Neural cell (in vitro differentiated cells): ENCODE measurements around the gene NR1H2.
"Not testable (repeated sequence)": the region's sequence is repeated elsewhere in the genome, so short reads cannot be mapped to it uniquely, and the experiment has no call there.

Experiments used
- CTCF ChIP-seq: fragments of 450-650 bp; IDR thresholded peaks from 2 replicates; pipeline ENCODE4 v1.5.1; 2014; ENCODE audit warnings: antibody characterized with exemption, mild to moderate bottlenecking, moderate library complexity; ENCODE audit not compliant: poor library complexity, severe bottlenecking
- EP300 ChIP-seq: fragments of 450-650 bp; conservative IDR thresholded peaks from 2 replicates; pipeline ENCODE4 v1.6.1; 2014; ENCODE audit warnings: antibody characterized with exemption, mild to moderate bottlenecking, moderate library complexity; ENCODE audit not compliant: poor library complexity, severe bottlenecking
- EZH2 ChIP-seq: fragments of 200-600, 300-800 bp; shearing (Covaris generic), sonication (generic); IDR thresholded peaks from 2 replicates; pipeline ENCODE4 v1.6.1; 2014; ENCODE audit warnings: antibody characterized with exemption, low read length, borderline replicate concordance, mild to moderate bottlenecking; ENCODE audit not compliant: insufficient read depth, poor library complexity, severe bottlenecking
- MXI1 ChIP-seq: fragments of 450-650 bp; conservative IDR thresholded peaks from 2 replicates; pipeline ENCODE4 v1.6.1; 2014; ENCODE audit warnings: antibody characterized with exemption, mild to moderate bottlenecking; ENCODE audit not compliant: poor library complexity, severe bottlenecking
- POLR2AphosphoS5 ChIP-seq: IDR thresholded peaks from 2 replicates; pipeline ENCODE4 v1.6.1; 2012
- RAD21 ChIP-seq: fragments of 450-650 bp; conservative IDR thresholded peaks from 2 replicates; pipeline ENCODE4 v1.6.1; 2014; ENCODE audit warnings: antibody characterized with exemption, mild to moderate bottlenecking, moderate library complexity
- REST ChIP-seq: IDR thresholded peaks from 2 replicates; pipeline ENCODE4 v1.6.1; 2012; ENCODE audit warnings: borderline replicate concordance
- SMC3 ChIP-seq: fragments of 450-650 bp; conservative IDR thresholded peaks from 2 replicates; pipeline ENCODE4 v1.6.1; 2014; ENCODE audit warnings: antibody characterized with exemption, mild to moderate bottlenecking, moderate library complexity; ENCODE audit not compliant: poor library complexity
- TAF1 ChIP-seq: IDR thresholded peaks from 2 replicates; pipeline ENCODE4 v1.6.1; 2012; ENCODE audit warnings: low read depth

GRCh38 chr19:50390295-50390694 lies 14.0 kb downstream of the NR1H2 start:
- TF ChIP-seq EZH2, POLR2AphosphoS5, EP300, REST, MXI1, CTCF, TAF1, SMC3, RAD21: not testable (repeated sequence)
